ENCODE measurements around the gene RCOR2.

GRCh38 chr11:63916837-63917691 is at the start of gene RCOR2:
- TF ChIP-seq GATA3 (IDR thresholded peaks at IDR 0.05; ENCODE audit: low read depth, low read length) = no peak
- TF ChIP-seq GATA2 (IDR thresholded peaks at IDR 0.05; ENCODE audit: low read depth, low read length) = no peak

All from SH-SY5Y (cell line).